Measurements from ENCODE around the gene FBXL3.

The FBXL3 gene

GRCh38 chr13:76976929-76977328 is 50.0 kb downstream of the FBXL3 start:
- TF ChIP-seq, protein P1, sequence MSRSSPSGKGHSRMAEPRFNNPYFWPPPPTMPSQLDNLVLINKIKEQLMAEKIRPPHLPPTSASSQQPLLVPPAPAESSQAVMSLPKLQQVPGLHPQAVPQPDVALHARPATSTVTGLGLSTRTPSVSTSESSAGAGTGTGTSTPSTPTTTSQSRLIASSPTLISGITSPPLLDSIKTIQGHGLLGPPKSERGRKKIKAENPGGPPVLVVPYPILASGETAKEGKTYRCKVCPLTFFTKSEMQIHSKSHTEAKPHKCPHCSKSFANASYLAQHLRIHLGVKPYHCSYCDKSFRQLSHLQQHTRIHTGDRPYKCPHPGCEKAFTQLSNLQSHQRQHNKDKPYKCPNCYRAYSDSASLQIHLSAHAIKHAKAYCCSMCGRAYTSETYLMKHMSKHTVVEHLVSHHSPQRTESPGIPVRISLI (tag by site-specific recombination; IDR thresholded peaks at IDR 0.05): 0 out of 2 replicates have a peak, but pooled peaks have one; percentile 10
- TF ChIP-seq MEIS1 (CRISPR knock-in tag; IDR thresholded peaks at IDR 0.05; ENCODE audit: borderline replicate concordance): no peak
- Histone ChIP-seq H3K4me1 (ENCODE audit: control insufficient read depth, insufficient read depth, low read length) (peaks cover 4% of the 10 kb centered on the region; the same call in 1 of the 2 replicates), H3K4me3 (ENCODE audit: low read depth, low read length) (no peak overlapping the region), H3K9me3 (ENCODE audit: control insufficient read depth, insufficient read depth, low read depth, low read length) (no peaks in the 10 kb centered on the region), H3K27ac (ENCODE audit: extremely low read depth, low read depth, low read length) (no peak overlapping the region; the same call in 1 of the 2 replicates), H3K36me3 (ENCODE audit: control insufficient read depth in 2 of 2, insufficient read depth in 1 of 2, low read length in 2 of 2) (no peaks in the 10 kb centered on the region)
- POLR2A ChIA-PET: interaction anchor here (0.7 to 0.9 kb wide), 2 partner anchors 13 to 50 kb away, joined by 3 to 4 read pairs; partner anchors contain the start of gene FBXL3
- CTCF ChIA-PET: interaction anchor here (0.7 to 1.4 kb wide), 4 partner anchors 14 to 91 kb away, joined by 3 to 5 read pairs (median 4); no protein-coding TSS in a partner anchor

- no peaks in the 10 kb centered on the region for H3K36me3 ChIP-seq (ENCODE audit: control insufficient read depth in 2 of 2, insufficient read depth in 1 of 2, low read length in 2 of 2)
- ChIA-PET POLR2A (interaction anchor here (0.7 to 0.9 kb wide), 2 partner anchors 14 to 50 kb away, joined by 3 to 4 read pairs; partner anchors contain the start of gene FBXL3), CTCF (interaction anchor here (1.3 to 1.4 kb wide), 3 partner anchors 14 to 73 kb away, joined by 4 to 5 read pairs (median 4); no protein-coding TSS in a partner anchor)
- peaks cover 4% of the 10 kb centered on the region; the same call in 1 of the 2 replicates for H3K4me1 ChIP-seq (ENCODE audit: control insufficient read depth, insufficient read depth, low read length)
- no peak overlapping the region for H3K4me3 ChIP-seq (ENCODE audit: low read depth, low read length)
- no peaks in the 10 kb centered on the region for H3K9me3 ChIP-seq (ENCODE audit: control insufficient read depth, insufficient read depth, low read depth, low read length)
- H3K27ac ChIP-seq (ENCODE audit: extremely low read depth, low read depth, low read length): peak overlapping the region; percentile 30
- TF ChIP-seq MZF1 (tag by site-specific recombination; IDR thresholded peaks at IDR 0.05; ENCODE audit: borderline replicate concordance) (no peak), ZNF544 (tag by site-specific recombination; IDR thresholded peaks at IDR 0.05) (no peak), CTCF (tag by site-specific recombination; IDR thresholded peaks at IDR 0.05) (no peak), ZNF488 (tag by site-specific recombination; IDR thresholded peaks at IDR 0.05) (no peak), ZNF366 (tag by site-specific recombination; conservative IDR thresholded peaks at IDR 0.05) (peak; percentile 54), FEZF1 (tag by site-specific recombination; IDR thresholded peaks at IDR 0.05) (peak; percentile 64), ZBTB17 (tag by site-specific recombination; IDR thresholded peaks at IDR 0.05) (0 out of 2 replicates have a peak, but pooled peaks have one; percentile 56), TSHZ1 (tag by site-specific recombination; IDR thresholded peaks at IDR 0.05; ENCODE audit: borderline replicate concordance) (peak; percentile 76; the same call in 1 of the 2 replicates), ZFP3 (tag by site-specific recombination; IDR thresholded peaks at IDR 0.05; ENCODE audit: low read depth) (no peak), TCF7L2 (IDR thresholded peaks at IDR 0.05; ENCODE audit: borderline replicate concordance, low read depth, low read length) (peak; percentile 74), ZNF843 (tag by site-specific recombination; IDR thresholded peaks at IDR 0.05) (peak; percentile 76)
- TF ChIP-seq, protein P2, sequence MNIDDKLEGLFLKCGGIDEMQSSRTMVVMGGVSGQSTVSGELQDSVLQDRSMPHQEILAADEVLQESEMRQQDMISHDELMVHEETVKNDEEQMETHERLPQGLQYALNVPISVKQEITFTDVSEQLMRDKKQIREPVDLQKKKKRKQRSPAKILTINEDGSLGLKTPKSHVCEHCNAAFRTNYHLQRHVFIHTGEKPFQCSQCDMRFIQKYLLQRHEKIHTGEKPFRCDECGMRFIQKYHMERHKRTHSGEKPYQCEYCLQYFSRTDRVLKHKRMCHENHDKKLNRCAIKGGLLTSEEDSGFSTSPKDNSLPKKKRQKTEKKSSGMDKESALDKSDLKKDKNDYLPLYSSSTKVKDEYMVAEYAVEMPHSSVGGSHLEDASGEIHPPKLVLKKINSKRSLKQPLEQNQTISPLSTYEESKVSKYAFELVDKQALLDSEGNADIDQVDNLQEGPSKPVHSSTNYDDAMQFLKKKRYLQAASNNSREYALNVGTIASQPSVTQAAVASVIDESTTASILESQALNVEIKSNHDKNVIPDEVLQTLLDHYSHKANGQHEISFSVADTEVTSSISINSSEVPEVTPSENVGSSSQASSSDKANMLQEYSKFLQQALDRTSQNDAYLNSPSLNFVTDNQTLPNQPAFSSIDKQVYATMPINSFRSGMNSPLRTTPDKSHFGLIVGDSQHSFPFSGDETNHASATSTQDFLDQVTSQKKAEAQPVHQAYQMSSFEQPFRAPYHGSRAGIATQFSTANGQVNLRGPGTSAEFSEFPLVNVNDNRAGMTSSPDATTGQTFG (tag by site-specific recombination; IDR thresholded peaks at IDR 0.05; ENCODE audit: borderline replicate concordance): no peak
- TF ChIP-seq, protein P3, sequence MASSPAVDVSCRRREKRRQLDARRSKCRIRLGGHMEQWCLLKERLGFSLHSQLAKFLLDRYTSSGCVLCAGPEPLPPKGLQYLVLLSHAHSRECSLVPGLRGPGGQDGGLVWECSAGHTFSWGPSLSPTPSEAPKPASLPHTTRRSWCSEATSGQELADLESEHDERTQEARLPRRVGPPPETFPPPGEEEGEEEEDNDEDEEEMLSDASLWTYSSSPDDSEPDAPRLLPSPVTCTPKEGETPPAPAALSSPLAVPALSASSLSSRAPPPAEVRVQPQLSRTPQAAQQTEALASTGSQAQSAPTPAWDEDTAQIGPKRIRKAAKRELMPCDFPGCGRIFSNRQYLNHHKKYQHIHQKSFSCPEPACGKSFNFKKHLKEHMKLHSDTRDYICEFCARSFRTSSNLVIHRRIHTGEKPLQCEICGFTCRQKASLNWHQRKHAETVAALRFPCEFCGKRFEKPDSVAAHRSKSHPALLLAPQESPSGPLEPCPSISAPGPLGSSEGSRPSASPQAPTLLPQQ (tag by site-specific recombination; IDR thresholded peaks at IDR 0.05): peak; percentile 44; the same call in 1 of the 2 replicates
- TF ChIP-seq, protein P4, sequence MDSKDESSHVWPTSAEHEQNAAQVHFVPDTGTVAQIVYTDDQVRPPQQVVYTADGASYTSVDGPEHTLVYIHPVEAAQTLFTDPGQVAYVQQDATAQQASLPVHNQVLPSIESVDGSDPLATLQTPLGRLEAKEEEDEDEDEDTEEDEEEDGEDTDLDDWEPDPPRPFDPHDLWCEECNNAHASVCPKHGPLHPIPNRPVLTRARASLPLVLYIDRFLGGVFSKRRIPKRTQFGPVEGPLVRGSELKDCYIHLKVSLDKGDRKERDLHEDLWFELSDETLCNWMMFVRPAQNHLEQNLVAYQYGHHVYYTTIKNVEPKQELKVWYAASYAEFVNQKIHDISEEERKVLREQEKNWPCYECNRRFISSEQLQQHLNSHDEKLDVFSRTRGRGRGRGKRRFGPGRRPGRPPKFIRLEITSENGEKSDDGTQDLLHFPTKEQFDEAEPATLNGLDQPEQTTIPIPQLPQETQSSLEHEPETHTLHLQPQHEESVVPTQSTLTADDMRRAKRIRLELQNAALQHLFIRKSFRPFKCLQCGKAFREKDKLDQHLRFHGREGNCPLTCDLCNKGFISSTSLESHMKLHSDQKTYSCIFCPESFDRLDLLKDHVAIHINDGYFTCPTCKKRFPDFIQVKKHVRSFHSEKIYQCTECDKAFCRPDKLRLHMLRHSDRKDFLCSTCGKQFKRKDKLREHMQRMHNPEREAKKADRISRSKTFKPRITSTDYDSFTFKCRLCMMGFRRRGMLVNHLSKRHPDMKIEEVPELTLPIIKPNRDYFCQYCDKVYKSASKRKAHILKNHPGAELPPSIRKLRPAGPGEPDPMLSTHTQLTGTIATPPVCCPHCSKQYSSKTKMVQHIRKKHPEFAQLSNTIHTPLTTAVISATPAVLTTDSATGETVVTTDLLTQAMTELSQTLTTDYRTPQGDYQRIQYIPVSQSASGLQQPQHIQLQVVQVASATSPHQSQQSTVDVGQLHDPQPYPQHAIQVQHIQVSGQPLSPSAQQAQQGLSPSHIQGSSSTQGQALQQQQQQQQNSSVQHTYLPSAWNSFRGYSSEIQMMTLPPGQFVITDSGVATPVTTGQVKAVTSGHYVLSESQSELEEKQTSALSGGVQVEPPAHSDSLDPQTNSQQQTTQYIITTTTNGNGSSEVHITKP (tag by site-specific recombination; IDR thresholded peaks at IDR 0.05): peak; percentile 57
These were observed 50.5 kb downstream of the FBXL3 start for GRCh38 chr13:76976490-76976889.

Data from HEK293 (cell line).